KMS-11 (cell line): ENCODE data around the gene LGALS3.
A peak's percentile ranks its signal among the peaks of the same experiment; 100 is the strongest.
"Not testable (repeated sequence)": the region's sequence is repeated elsewhere in the genome, so short reads cannot be mapped to it uniquely, and the experiment has no call there.

ENCODE experiments used
- H2AFZ ChIP-seq: fragments of 200-600 bp; sonication (generic); 2 replicates; pipeline ENCODE4 v1.6.1; 2016; ENCODE audit warnings: antibody characterized with exemption, mixed run types, low read depth
- H3K27ac ChIP-seq: fragments of 200-600 bp; sonication (generic); 2 replicates; pipeline ENCODE4 v1.6.1; 2016; ENCODE audit warnings: mild to moderate bottlenecking, mixed run types
- H3K27me3 ChIP-seq: fragments of 200-600 bp; sonication (generic); 2 replicates; pipeline ENCODE4 v1.6.1; 2017; ENCODE audit warnings: mild to moderate bottlenecking, low read depth, mixed run types, moderate library complexity; ENCODE audit not compliant: insufficient read depth
- H3K36me3 ChIP-seq: fragments of 200-600 bp; sonication (generic); 2 replicates; pipeline ENCODE4 v1.6.1; 2017; ENCODE audit warnings: mild to moderate bottlenecking, mixed run types; ENCODE audit not compliant: insufficient read depth
- H3K4me1 ChIP-seq: fragments of 200-600 bp; sonication (generic); 2 replicates; pipeline ENCODE4 v1.6.1; 2016; ENCODE audit warnings: mild to moderate bottlenecking, low read depth, mixed run types; ENCODE audit not compliant: poor library complexity, severe bottlenecking
- H3K4me2 ChIP-seq: fragments of 200-600 bp; sonication (generic); 2 replicates; pipeline ENCODE4 v1.7.0; 2016; ENCODE audit warnings: mild to moderate bottlenecking, mixed run types
- H3K4me3 ChIP-seq: fragments of 200-600 bp; sonication (generic); IDR thresholded peaks from 2 replicates; pipeline ENCODE4 v1.6.1; 2017; ENCODE audit warnings: low read depth, low read length, mixed read lengths; ENCODE audit not compliant: insufficient read depth
- H3K79me2 ChIP-seq: fragments of 200-600 bp; sonication (generic); 2 replicates; pipeline ENCODE4 v1.6.1; 2016; ENCODE audit warnings: low read depth, mixed run types; ENCODE audit not compliant: insufficient read depth
- H3K9ac ChIP-seq: fragments of 200-600 bp; sonication (generic); 2 replicates; pipeline ENCODE4 v1.6.1; 2016; ENCODE audit warnings: mild to moderate bottlenecking, mixed run types
- H4K20me1 ChIP-seq: fragments of 200-600 bp; sonication (generic); 2 replicates; pipeline ENCODE4 v1.6.1; 2016; ENCODE audit warnings: mild to moderate bottlenecking, mixed run types; ENCODE audit not compliant: insufficient read depth
- CTCF ChIP-seq: fragments of 200-600 bp; sonication (generic); conservative IDR thresholded peaks from 2 replicates; pipeline ENCODE4 v1.6.1; 2017; ENCODE audit warnings: low read depth, mild to moderate bottlenecking, antibody characterized with exemption, low read length, moderate library complexity, mixed read lengths

Gene LGALS3

GRCh38 chr14:55129086-55129427, at the start of gene LGALS3:
TSS of gene LGALS3 (plus strand) at chr14:55129252. CDS start at chr14:55137374, 8,122 bp downstream.
- Histone ChIP-seq H3K36me3 (no peaks in the 10 kb centered on the region), H3K9ac (peak within 1 kb of the TSS; percentile 56; the same call in 1 of the 2 replicates), H3K79me2 (no peaks in the 10 kb centered on the region), H3K27ac (no peak within 1 kb of the TSS), H3K4me3 (no peak within 1 kb of the TSS), H3K27me3 (no peaks in the 10 kb centered on the region), H3K4me1 (no peaks in the 10 kb centered on the region), H3K4me2 (peak within 1 kb of the TSS; percentile 89), H4K20me1 (no peaks in the 10 kb centered on the region), H2AFZ (peak within 1 kb of the TSS; percentile 75)
- no peak for TF ChIP-seq CTCF

- H3K4me2 ChIP-seq, H3K4me1 ChIP-seq, H3K9ac ChIP-seq, H3K36me3 ChIP-seq, H3K79me2 ChIP-seq, H2AFZ ChIP-seq, H3K27ac ChIP-seq, H3K4me3 ChIP-seq, H4K20me1 ChIP-seq, H3K27me3 ChIP-seq: not testable (repeated sequence)
Observed at GRCh38 chr14:55079961-55080360, 49.1 kb upstream of the LGALS3 start.

- no peaks in the 10 kb centered on the region for H3K36me3 ChIP-seq
- no peak overlapping the region for H2AFZ ChIP-seq
- no peak overlapping the region for H3K9ac ChIP-seq
- H3K4me2 ChIP-seq = no peak overlapping the region
- H3K4me1 ChIP-seq = no peaks in the 10 kb centered on the region
- H3K4me3 ChIP-seq = no peak overlapping the region
- no peaks in the 10 kb centered on the region for H3K79me2 ChIP-seq
- no peaks in the 10 kb centered on the region for H3K27me3 ChIP-seq
- TF ChIP-seq CTCF = no peak
- no peak overlapping the region for H3K27ac ChIP-seq
- H4K20me1 ChIP-seq = no peaks in the 10 kb centered on the region
Observed at GRCh38 chr14:55084401-55085059, 44.5 kb upstream of the LGALS3 start.

- Histone ChIP-seq H3K79me2 (no peaks in the 10 kb centered on the region), H3K4me1 (no peaks in the 10 kb centered on the region), H4K20me1 (no peaks in the 10 kb centered on the region), H3K36me3 (no peaks in the 10 kb centered on the region), H3K27me3 (no peaks in the 10 kb centered on the region), H3K27ac (no peak overlapping the region), H3K9ac (no peak overlapping the region), H3K4me2 (no peak overlapping the region), H3K4me3 (no peak overlapping the region), H2AFZ (no peak overlapping the region)
- TF ChIP-seq CTCF = no peak
Observed at GRCh38 chr14:55085060-55085660, 43.9 kb upstream of the LGALS3 start.

GRCh38 chr14:55086938-55087337, 42.1 kb upstream of the LGALS3 start:
- no peak overlapping the region for H3K9ac ChIP-seq
- no peak for TF ChIP-seq CTCF

More at GRCh38 chr14:55086938-55087337, 42.1 kb upstream of the LGALS3 start:
- no peaks in the 10 kb centered on the region for H3K79me2 ChIP-seq
- no peaks in the 10 kb centered on the region for H3K4me1 ChIP-seq
- H3K36me3 ChIP-seq = no peaks in the 10 kb centered on the region
- H4K20me1 ChIP-seq = no peaks in the 10 kb centered on the region
- no peak overlapping the region for H2AFZ ChIP-seq
- H3K4me3 ChIP-seq = no peak overlapping the region
- H3K27ac ChIP-seq = no peak overlapping the region
- no peak overlapping the region for H3K4me2 ChIP-seq
- H3K27me3 ChIP-seq = no peaks in the 10 kb centered on the region
